KOPT-K1 (cell line): ENCODE data around the gene CTNND2.

ENCODE experiments used
- H3K27ac ChIP-seq: fragments of 200-600 bp; sonication (generic); 2 replicates; pipeline ENCODE4 v1.5.1; 2016; ENCODE audit warnings: antibody characterized with exemption, mild to moderate bottlenecking, low read depth, low read length; ENCODE audit not compliant: poor library complexity, severe bottlenecking
- H3K36me3 ChIP-seq: fragments of 200-600 bp; sonication (generic); 2 replicates; pipeline ENCODE4 v1.5.1; 2017; ENCODE audit warnings: antibody characterized with exemption, mild to moderate bottlenecking, low read length, moderate library complexity; ENCODE audit not compliant: insufficient read depth
- H3K9me3 ChIP-seq: fragments of 200-600 bp; sonication (generic); 2 replicates; pipeline ENCODE4 v1.5.1; 2017; ENCODE audit warnings: antibody characterized with exemption, low read length, mild to moderate bottlenecking; ENCODE audit not compliant: insufficient read depth, poor library complexity, severe bottlenecking

The CTNND2 gene

DNA sequence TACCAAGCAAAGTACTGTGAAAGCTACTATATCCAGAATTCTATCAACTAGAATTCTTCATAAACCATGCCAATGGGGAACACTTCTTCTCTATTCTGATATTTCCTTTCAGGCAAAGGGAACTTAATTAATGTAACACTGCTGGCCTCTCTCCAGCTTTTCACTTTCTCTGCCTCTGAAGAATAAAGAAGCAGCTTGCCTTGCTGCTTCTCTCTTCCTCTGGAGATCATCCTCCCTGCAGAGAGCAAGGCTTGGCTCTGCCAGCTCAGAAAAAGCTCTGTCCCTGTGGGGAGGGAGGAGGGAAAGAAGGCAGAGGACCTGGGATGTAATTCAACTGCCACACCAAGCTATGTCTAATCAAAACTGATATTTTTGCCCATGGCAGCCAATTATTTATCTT lies 6.5 kb downstream of the CTNND2 start:
- H3K9me3 ChIP-seq = no peaks in the 10 kb centered on the region
- no peak overlapping the region for H3K27ac ChIP-seq
- no peaks in the 10 kb centered on the region for H3K36me3 ChIP-seq

DNA sequence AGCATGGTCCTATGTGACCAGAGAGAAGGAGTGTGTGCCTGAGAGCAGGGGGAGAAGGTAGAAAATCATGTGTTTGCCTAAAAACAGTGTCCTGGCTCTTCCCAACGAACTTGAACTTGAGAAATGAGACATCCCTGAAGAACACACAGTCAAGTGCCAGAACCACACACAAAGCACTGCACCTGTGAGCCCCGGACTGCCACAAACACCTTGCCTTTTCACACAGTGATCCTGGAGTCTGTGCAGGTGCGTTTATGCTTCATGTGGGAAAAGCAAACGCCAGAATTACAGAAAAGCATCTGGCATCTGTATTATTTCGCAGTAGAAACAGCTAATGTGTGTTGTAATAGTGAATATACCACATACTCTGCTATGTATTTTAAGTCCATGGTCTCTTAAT lies 9.3 kb downstream of the CTNND2 start:
- H3K9me3 ChIP-seq = no peaks in the 10 kb centered on the region
- no peak overlapping the region for H3K27ac ChIP-seq
- H3K36me3 ChIP-seq = no peaks in the 10 kb centered on the region

DNA sequence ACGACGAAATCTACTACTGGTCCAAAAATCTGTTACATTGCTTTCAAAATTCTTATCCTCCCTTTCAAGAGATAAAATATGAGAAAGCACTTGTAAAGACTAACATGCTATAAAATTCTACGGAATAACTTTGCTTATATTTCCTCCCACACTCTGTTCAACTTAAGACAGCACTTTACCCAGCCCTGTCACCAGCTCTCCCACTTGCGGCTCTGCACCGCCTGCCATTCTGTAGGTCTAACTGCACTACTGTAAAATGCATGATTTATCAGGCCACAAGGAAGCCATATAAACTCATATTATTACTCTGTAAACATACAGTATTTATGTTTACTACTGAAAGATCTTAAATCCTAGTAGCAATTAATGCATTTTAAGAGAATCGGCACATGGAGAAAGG lies 11.4 kb downstream of the CTNND2 start:
- no peak overlapping the region for H3K27ac ChIP-seq
- H3K9me3 ChIP-seq = no peaks in the 10 kb centered on the region
- H3K36me3 ChIP-seq = no peaks in the 10 kb centered on the region

GRCh38 chr5:11890777-11891176 lies 13.5 kb downstream of the CTNND2 start:
- Histone ChIP-seq H3K9me3 (no peaks in the 10 kb centered on the region), H3K27ac (no peak overlapping the region), H3K36me3 (no peaks in the 10 kb centered on the region)

DNA sequence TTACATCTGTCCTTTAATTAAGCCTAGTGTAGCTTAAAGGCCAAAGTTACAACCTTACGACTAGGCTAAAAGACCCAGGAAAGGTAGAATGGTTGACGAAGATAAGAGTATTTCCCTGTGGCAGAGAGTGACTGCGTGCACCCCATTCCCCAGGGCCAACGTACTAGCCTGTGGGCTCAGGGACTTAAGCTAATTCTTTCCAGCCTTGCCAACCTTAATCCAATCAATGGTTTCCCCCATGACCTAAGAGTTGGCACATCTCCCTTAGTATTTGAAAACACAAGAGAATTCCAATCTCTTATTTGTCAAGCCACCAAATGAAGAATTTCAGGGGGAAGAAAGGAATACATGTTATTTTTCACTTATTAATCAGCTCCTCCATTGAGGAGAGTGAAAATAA lies 16.0 kb downstream of the CTNND2 start:
- Histone ChIP-seq H3K27ac (no peak overlapping the region), H3K36me3 (no peaks in the 10 kb centered on the region), H3K9me3 (no peaks in the 10 kb centered on the region)

- Histone ChIP-seq H3K36me3 (no peaks in the 10 kb centered on the region), H3K9me3 (no peaks in the 10 kb centered on the region), H3K27ac (no peak overlapping the region)
Measured at GRCh38 chr5:11878814-11879213, 25.4 kb downstream of the CTNND2 start.

- H3K27ac ChIP-seq = no peak overlapping the region
- H3K36me3 ChIP-seq = no peaks in the 10 kb centered on the region
- H3K9me3 ChIP-seq = no peaks in the 10 kb centered on the region
Measured at GRCh38 chr5:11873587-11873986, 30.7 kb downstream of the CTNND2 start.

GRCh38 chr5:11869203-11869602 lies 35.0 kb downstream of the CTNND2 start:
- Histone ChIP-seq H3K27ac (no peak overlapping the region), H3K9me3 (no peaks in the 10 kb centered on the region), H3K36me3 (no peaks in the 10 kb centered on the region)

DNA sequence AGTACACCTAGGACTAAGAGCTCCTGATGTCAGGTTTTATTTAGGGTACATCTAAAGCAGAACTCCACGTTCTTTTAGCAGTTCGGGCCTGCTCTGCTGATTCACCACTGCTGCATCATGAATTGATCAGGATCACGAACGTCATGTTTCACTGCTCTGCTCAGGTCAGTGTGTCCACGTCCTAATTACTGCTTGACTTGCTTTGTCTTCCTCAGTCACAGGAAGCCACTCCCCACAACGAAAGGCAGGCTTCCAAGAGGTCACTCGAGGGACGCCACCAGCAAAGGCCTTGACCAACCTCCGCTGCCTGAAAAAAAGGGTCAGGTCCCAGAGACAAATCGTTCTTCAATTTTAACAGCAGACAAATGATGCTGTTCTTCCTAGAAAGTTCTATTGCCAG lies 40.3 kb downstream of the CTNND2 start:
- Histone ChIP-seq H3K36me3 (no peaks in the 10 kb centered on the region), H3K9me3 (no peaks in the 10 kb centered on the region), H3K27ac (no peak overlapping the region)

GRCh38 chr5:11857391-11857790 lies 46.9 kb downstream of the CTNND2 start:
- Histone ChIP-seq H3K9me3 (no peaks in the 10 kb centered on the region), H3K36me3 (no peaks in the 10 kb centered on the region), H3K27ac (no peak overlapping the region)

DNA sequence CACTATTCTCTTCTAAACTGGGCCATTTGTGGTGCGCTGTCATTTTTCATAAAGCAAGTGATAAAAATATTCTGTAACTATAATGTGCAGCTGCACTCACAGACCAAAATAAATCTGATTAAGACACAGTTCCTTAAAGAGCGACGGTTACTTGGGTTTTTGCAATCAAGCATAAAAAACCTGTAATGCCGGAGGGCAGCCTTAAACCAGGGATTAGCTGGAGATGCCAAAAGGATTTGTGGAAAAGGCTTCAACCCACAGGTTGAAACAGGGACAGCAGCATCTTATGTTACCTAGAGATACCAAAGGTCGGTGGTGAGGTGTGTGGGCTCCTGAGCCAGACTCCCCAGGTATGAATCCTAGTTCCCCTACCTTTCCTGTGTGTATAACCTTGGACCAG lies 49.3 kb downstream of the CTNND2 start:
- Histone ChIP-seq H3K27ac (no peak overlapping the region), H3K9me3 (no peaks in the 10 kb centered on the region), H3K36me3 (no peaks in the 10 kb centered on the region)

GRCh38 chr5:11853796-11854195 lies 50.5 kb downstream of the CTNND2 start:
- H3K36me3 ChIP-seq = no peaks in the 10 kb centered on the region
- no peak overlapping the region for H3K27ac ChIP-seq
- H3K9me3 ChIP-seq = no peaks in the 10 kb centered on the region

GRCh38 chr5:11853140-11853539 lies 51.1 kb downstream of the CTNND2 start:
- Histone ChIP-seq H3K36me3 (no peaks in the 10 kb centered on the region), H3K27ac (no peak overlapping the region), H3K9me3 (no peaks in the 10 kb centered on the region)

GRCh38 chr5:11852717-11853087 lies 51.5 kb downstream of the CTNND2 start:
- Histone ChIP-seq H3K36me3 (no peaks in the 10 kb centered on the region), H3K27ac (no peak overlapping the region), H3K9me3 (no peaks in the 10 kb centered on the region)

- no peaks in the 10 kb centered on the region for H3K9me3 ChIP-seq
- H3K36me3 ChIP-seq = no peaks in the 10 kb centered on the region
- H3K27ac ChIP-seq = no peak overlapping the region
Measured at GRCh38 chr5:11851965-11852716, 52.1 kb downstream of the CTNND2 start.

GRCh38 chr5:11851416-11851815 lies 52.8 kb downstream of the CTNND2 start:
- Histone ChIP-seq H3K9me3 (no peaks in the 10 kb centered on the region), H3K27ac (no peak overlapping the region), H3K36me3 (no peaks in the 10 kb centered on the region)
